BE2C (cell line): ENCODE data around the gene SNAP29.

Experiments
- DNase-seq: peaks from one replicate; pipeline ENCODE4 v3.0.0-alpha.2; 2020
- H3K27me3 ChIP-seq: fragments of 250-450 bp; sonication (Bioruptor Pico); 2 replicates; pipeline ENCODE4 v1.5.1; 2020; ENCODE audit warnings: mild to moderate bottlenecking
- H3K36me3 ChIP-seq: fragments of 250-450 bp; sonication (Bioruptor Pico); 2 replicates; pipeline ENCODE4 v1.5.1; 2020; ENCODE audit warnings: mild to moderate bottlenecking
- H3K4me1 ChIP-seq: fragments of 250-450 bp; sonication (Bioruptor Pico); 2 replicates; pipeline ENCODE4 v1.5.1; 2020
- H3K4me3 ChIP-seq: 2 replicates; pipeline ENCODE4 v1.5.1; 2011; ENCODE audit warnings: low read depth, low read length
- H3K9me3 ChIP-seq: fragments of 250-450 bp; sonication (Bioruptor Pico); 2 replicates; pipeline ENCODE4 v1.5.1; 2020
- TF ChIP-seq, protein P1 (sequence below): IDR thresholded peaks from 2 replicates; pipeline ENCODE4 v1.5.1; 2012; ENCODE audit warnings: mild to moderate bottlenecking, low read depth, low read length

SNAP29 gene

DNA sequence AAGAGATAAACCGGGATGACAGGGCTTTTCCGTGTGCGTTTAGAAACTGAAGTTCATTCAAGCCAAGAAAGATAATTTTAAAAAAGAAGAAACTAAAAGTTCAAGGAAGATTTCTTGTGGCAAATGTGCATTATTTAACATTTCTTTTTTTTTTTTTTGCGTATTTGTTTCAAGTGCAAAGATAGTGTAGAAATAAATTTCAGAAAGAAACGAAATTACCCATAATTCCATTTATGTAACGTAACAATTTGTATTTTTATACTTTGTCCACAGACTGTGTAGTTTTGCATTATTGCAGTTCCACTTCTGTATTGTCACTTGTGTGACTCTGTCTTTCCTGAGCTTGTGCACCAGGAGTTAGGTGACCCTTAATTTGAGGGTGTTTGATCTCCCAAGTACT, 24.0 kb downstream of the SNAP29 start:
- peaks cover 12% of the 10 kb centered on the region for H3K4me1 ChIP-seq
- TF ChIP-seq, protein P1, sequence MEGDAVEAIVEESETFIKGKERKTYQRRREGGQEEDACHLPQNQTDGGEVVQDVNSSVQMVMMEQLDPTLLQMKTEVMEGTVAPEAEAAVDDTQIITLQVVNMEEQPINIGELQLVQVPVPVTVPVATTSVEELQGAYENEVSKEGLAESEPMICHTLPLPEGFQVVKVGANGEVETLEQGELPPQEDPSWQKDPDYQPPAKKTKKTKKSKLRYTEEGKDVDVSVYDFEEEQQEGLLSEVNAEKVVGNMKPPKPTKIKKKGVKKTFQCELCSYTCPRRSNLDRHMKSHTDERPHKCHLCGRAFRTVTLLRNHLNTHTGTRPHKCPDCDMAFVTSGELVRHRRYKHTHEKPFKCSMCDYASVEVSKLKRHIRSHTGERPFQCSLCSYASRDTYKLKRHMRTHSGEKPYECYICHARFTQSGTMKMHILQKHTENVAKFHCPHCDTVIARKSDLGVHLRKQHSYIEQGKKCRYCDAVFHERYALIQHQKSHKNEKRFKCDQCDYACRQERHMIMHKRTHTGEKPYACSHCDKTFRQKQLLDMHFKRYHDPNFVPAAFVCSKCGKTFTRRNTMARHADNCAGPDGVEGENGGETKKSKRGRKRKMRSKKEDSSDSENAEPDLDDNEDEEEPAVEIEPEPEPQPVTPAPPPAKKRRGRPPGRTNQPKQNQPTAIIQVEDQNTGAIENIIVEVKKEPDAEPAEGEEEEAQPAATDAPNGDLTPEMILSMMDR, result no peak
- H3K4me3 ChIP-seq, result no peak overlapping the region
- H3K36me3 ChIP-seq, result peaks cover 6% of the 10 kb centered on the region; the same call in 1 of the 2 replicates
- no peaks in the 10 kb centered on the region for H3K27me3 ChIP-seq
- no peaks in the 10 kb centered on the region for H3K9me3 ChIP-seq
- no peak for DNase-seq

DNA sequence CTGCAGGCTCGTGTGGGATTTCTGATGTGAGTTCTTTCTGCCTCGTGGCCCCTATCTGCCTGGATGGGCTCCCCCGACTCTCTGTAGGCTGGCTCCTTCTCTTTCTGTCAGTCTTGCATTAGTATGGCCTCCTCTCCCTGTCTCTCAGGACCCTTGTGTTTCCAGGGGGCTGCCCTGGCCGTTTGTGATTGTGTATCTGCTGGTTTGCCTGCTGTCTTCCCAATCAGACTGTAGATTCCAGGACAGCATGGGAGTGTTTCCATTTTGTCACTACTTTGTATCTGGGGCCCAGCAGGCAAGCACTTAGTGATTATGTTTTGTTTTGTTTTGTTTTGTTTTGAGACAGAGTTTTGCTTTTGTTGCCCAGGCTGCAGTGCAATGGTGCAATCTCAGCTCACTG, 25.6 kb downstream of the SNAP29 start:
- TF ChIP-seq, protein P1, result no peak
- H3K36me3 ChIP-seq, result peaks cover 12% of the 10 kb centered on the region; the same call in 1 of the 2 replicates
- peaks cover 23% of the 10 kb centered on the region for H3K4me1 ChIP-seq
- H3K4me3 ChIP-seq, result no peak overlapping the region
- no peak for DNase-seq
- H3K27me3 ChIP-seq, result no peaks in the 10 kb centered on the region
- no peaks in the 10 kb centered on the region for H3K9me3 ChIP-seq

DNA sequence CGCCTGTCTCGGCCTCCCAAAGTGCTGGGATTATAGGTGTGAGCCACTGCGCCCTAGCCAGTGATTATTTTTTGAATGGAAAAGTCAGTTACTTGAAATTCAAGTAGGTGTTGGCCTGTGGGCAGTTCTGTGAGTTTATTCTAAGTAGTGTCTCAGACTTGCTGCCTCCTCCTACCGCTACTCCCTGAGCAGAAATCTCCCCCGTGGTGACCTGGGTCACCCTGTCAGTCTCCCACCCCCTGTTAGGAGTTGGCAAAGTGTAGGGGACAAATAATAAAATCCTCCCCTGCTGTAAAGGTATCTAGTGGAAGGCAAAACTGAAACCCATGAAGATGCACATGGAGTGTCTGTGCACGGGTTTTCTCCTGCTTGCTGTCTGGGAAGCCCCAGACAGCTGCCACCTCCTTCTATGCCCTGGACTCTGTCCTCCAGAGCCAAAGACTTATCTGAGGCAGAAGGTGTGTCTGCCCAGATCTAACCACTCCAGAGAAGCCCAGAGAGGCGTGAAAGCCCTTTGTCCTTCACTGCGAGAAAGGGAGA, 26.3 kb downstream of the SNAP29 start:
- Histone ChIP-seq H3K4me3 (no peak overlapping the region; the same call in 1 of the 2 replicates), H3K4me1 (peaks cover 25% of the 10 kb centered on the region), H3K9me3 (no peaks in the 10 kb centered on the region), H3K36me3 (peaks cover 12% of the 10 kb centered on the region; the same call in 1 of the 2 replicates), H3K27me3 (no peaks in the 10 kb centered on the region)
- TF ChIP-seq, protein P1, result no peak
- DNase-seq, result no peak

DNA sequence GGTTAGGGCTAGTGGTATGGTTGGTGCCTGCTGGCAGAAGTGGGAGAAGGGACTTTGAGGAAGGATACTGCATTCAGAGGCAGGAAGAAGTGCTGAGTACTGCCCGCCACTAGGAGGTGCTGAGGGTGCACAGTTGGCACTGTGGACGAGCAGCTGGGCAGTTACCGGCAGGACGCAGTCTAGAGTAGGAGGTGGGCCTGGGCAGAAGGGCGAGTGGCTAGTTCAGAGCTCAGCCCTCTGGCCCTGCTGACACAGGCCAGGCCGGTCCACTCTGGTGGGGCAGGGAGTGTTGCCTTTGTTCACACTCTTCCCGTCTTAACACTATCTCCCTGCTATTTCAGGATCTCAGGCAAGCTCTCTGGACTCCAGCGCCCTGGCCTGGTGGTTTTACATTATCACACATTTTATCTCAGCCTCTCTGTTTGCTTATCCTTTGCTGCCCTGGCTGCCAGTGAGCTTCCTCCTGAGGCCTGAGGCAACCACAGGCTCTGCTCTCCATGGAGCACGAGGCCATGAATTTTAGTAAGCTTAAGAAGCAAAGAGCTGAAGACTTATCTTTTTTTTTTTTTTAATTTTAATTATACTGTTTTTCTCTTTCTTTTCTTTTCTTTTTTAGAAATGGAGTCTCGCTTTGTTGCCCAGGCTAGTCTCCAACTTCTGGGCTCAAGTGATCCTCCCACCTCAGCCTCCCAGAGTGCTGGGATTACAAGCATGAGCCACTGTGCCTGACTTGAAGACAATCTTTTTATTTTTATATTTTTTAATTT, 26.9 kb downstream of the SNAP29 start:
- no peaks in the 10 kb centered on the region for H3K9me3 ChIP-seq
- no peaks in the 10 kb centered on the region for H3K27me3 ChIP-seq
- peak; percentile 91 for DNase-seq
- TF ChIP-seq, protein P1, result peak; percentile 98
- H3K4me1 ChIP-seq, result peaks cover 25% of the 10 kb centered on the region
- peak overlapping the region; percentile 11; the same call in 1 of the 2 replicates for H3K4me3 ChIP-seq
- H3K36me3 ChIP-seq, result peaks cover 12% of the 10 kb centered on the region; the same call in 1 of the 2 replicates

DNA sequence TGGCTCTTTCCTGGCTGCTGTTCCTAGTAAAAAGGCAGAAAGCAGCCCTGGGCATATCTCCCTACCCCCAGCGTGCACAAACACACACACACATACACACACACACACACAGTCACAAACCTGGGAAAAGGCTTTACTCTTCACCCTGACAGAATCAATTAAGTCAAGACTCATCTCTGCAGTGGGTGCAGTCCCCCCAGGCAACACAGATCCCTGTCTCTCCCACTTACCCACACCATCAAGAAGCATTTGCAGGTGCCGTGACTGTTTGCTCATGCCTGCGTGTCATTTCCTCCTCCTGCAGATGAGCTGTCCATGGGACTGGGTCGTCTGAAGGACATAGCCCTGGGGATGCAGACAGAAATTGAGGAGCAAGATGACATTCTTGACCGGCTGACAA, 28.6 kb downstream of the SNAP29 start:
- peak; percentile 80 for DNase-seq
- TF ChIP-seq, protein P1, result no peak
- H3K36me3 ChIP-seq, result peaks cover 5% of the 10 kb centered on the region; the same call in 1 of the 2 replicates

More for the DNA sequence above, 28.6 kb downstream of the SNAP29 start:
- Histone ChIP-seq H3K9me3 (no peaks in the 10 kb centered on the region), H3K4me1 (peaks cover 25% of the 10 kb centered on the region), H3K4me3 (no peak overlapping the region), H3K27me3 (no peaks in the 10 kb centered on the region)
